Measurements from ENCODE around the gene SND1.

DNA sequence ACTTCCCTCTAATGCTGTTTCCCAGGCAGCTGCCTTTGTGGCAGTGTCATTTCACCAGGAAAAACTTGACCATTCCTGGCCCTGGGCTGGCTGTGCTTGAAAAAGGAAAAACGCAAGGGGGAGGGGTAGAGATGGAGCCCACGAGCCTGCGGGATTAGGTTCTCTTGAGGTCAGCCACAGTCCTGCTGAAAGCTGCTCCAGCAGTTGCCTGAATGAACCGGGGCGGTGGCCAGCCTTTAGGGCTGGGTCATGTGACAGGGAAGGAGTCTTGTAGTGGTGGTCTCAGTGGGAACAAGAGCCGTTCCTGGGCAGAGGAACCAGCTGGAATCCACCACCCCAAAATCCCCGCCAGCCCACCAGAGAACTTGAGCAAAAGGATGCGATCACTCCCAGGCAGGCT is 430.4 kb downstream of the SND1 start:
- TF ChIP-seq, protein P1, sequence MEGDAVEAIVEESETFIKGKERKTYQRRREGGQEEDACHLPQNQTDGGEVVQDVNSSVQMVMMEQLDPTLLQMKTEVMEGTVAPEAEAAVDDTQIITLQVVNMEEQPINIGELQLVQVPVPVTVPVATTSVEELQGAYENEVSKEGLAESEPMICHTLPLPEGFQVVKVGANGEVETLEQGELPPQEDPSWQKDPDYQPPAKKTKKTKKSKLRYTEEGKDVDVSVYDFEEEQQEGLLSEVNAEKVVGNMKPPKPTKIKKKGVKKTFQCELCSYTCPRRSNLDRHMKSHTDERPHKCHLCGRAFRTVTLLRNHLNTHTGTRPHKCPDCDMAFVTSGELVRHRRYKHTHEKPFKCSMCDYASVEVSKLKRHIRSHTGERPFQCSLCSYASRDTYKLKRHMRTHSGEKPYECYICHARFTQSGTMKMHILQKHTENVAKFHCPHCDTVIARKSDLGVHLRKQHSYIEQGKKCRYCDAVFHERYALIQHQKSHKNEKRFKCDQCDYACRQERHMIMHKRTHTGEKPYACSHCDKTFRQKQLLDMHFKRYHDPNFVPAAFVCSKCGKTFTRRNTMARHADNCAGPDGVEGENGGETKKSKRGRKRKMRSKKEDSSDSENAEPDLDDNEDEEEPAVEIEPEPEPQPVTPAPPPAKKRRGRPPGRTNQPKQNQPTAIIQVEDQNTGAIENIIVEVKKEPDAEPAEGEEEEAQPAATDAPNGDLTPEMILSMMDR (IDR thresholded peaks at IDR 0.05), result no peak
- no peak for TF ChIP-seq POLR2A (IDR thresholded peaks at IDR 0.05)
- no peak for TF ChIP-seq POLR2AphosphoS5 (IDR thresholded peaks at IDR 0.05)

Measured in transverse colon (tissue), 4 donors.